ENCODE measurements around the gene GBE1.
"Not testable (repeated sequence)": the region's sequence is repeated elsewhere in the genome, so short reads cannot be mapped to it uniquely, and the experiment has no call there.

The GBE1 gene

DNA sequence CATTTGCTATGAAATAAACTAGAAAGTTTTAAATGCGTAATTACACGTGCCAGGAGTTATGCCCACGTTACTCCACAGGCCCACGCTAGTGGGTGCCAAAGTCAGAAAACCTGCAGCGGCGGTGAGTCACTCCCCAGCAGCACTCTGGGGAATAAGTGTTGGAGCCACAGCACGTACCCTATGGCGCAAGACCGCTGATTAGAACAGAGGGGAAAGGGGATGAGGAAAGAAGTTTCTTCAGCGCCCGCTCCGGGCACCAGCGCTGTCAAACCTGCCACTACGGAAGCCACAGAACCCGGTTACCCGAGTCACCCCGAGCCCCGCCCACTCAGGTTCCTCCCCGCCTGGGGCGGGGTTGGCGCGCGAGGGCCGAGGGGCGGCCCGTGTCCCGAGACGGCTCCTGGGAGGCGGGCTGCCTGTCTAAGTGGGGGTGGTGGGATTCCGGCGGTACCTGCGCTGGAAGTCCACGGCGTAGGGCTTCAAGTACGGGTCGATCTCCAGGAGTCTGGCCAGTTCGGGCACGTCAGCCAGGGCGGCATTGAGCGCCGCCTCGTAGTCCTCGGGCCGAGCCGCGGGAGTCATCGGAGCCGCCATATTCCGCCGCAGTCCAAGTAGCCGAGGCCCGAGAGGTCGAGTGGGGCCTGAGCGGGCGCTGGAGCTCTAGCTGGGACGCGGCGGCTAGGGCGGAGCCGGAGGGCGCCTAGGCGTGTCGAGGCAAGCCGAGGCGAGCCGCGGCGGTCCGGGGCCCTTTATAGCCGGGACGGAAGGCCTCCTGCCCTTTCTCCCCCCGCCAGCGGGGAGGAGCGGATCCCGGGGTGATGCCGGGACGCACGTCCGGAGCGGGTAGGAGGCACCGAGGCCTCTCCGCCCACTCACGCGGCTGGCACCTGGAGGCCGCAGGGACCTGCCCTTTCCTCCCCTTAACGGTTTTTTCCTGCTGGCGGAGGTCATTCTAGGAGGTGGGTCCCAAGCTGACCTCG lies at the start of gene GBE1:
TSS of gene GBE1 (minus strand) at position 722 of the 980 bp plus-strand sequence. CDS start at position 594, 128 bp downstream.
- DNase-seq (ENCODE audit: low spot score), result peak; percentile 95

DNA sequence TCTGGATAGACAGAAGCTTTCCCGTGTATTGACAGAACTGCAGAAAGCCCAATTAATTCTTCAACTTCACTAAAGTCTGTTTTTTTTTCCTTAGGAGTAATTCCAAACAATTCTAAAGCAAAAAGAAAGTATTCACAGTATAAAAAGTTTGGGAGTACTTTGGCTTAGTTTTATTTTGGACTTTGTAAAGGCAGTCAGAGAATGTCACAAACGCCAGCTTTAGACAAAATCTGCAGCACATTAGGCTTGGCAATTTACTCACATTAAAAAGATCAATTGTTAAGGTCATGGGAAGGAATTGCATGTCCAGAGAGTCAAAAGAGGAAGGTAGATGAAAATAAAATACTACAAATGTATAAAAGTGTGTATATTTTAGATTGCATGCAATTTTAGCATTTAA lies 47.5 kb upstream of the GBE1 start:
- no peak for DNase-seq (ENCODE audit: low spot score)

DNA sequence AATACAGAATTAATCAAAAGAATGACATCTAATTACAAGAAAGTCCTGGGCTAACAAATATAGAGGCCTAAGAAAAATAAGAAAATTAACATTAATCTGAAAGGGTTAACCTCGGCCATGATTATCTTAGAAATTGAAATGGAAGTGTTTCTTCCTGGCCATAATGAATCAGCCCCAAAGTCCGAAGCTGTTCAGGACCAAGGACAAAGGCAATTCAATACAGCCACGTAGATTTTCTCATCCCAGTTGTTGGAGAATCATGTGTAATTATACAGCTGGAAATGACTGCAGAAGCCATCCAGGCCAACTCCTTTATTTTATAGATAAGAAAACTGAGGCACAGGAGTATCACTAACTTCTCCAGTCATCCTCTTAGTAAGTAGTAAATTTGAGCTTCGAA lies 38.0 kb upstream of the GBE1 start:
- DNase-seq (ENCODE audit: low spot score), result peak; percentile 3

DNA sequence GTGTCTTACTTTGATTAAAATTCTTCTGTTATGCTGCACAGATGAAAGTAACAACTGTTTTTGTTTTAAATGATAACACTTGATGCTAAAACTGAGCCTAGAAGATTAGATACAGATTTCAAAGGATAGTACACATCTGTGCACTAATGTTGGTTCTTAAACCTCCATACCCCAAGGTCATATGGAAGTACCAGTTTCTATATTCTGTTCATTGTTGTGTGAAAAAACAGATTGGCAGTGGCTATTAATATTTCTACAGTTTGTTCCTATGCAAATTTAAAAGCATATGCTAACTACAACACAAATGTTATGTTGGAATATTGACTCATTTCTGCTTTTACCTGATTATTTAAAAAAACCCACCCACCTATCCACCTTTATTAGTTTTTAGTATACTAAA lies 32.0 kb upstream of the GBE1 start:
- no peak for DNase-seq (ENCODE audit: low spot score)

DNA sequence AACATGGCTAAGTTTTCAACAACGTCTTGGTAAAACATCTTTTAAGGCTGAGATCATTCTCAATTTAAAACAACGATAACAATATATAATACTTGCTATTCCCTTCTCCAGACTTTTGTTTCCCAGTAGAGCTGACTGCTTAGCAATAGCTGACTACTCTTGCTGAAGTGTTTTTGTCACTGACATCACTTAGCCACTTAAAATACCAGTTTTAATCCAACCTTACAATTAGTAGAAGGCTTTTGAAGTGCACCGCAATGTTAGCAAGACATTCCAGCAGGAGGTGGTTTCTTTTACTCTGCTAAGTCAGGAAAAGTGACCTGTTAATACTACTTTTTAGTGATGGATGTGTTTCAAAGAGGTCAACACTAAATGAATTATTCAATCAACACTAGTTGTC lies 28.7 kb upstream of the GBE1 start:
- no peak for DNase-seq (ENCODE audit: low spot score)

DNA sequence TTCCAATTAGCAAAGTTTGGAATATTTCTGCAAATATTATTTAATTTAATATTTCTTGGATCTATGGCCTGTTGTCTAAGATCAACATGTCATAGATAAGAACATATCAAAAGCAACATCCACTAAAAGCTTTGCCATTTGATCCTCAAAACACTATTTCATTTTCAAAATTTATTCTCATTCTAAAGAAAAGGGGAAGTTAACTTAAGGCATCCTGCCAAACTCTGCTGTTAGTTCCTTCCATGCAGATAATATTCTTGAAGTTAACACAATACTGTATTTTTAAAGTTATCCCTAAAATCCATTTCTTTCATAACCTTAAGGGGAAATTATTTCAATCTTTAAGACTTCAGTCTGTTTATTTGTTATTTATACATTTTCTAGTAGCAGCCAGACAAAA lies 28.2 kb upstream of the GBE1 start:
- no peak for DNase-seq (ENCODE audit: low spot score)

DNA sequence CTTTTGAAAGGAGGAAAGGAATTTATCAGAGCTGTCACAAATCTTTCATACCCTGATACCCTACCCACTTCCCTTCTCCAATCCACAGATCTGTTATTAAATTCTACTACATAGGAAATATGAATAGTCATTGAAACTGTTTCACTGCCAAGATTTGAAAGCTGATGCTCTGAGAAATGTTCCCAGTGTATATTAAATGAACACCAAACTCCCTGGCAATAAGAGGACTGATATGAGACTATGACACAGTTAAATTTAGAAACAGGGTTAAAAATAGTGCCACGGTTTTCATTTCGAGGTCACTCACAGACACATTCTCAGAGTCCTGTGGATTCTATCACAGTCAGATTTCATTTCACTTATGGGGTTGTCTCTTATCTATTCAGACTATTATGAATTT lies 27.2 kb upstream of the GBE1 start:
- DNase-seq (ENCODE audit: low spot score), result no peak

DNA sequence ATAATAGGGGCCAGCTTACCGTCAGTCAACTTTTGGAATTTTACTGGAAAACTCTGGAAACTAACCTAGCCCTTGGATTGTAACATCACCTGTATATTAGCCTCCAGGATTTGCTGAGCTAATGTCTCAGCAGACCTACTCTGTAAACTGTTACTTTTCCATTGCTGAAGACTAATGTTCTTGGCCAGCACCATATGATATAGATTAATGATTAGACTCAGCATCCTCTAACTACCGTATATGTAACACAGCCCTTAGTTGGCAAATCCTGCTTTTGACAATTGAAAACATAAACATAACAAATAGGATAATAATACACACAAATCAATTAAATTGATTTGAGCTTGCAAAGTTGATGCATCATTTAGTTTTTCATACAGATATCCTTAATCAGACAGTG lies 26.6 kb upstream of the GBE1 start:
- no peak for DNase-seq (ENCODE audit: low spot score)

DNA sequence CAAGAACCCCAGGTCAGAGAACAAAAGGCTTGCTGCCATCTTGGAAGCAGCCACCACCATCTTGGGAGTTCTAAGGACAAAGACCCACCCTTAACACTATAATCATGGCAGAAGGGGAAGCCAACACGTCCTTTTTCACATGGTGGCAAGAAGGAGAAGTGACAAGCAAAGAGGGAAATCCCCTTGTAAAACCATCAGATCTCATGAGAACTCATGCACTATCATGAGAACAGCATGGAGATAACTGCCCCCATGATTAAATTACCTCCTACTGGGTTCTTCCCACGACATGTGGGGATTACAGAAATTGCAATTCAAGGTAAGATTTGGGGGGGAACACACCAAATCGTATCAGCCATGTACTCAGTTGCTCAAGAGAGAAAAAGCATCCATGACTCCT lies 21.1 kb upstream of the GBE1 start:
- no peak for DNase-seq (ENCODE audit: low spot score)

DNA sequence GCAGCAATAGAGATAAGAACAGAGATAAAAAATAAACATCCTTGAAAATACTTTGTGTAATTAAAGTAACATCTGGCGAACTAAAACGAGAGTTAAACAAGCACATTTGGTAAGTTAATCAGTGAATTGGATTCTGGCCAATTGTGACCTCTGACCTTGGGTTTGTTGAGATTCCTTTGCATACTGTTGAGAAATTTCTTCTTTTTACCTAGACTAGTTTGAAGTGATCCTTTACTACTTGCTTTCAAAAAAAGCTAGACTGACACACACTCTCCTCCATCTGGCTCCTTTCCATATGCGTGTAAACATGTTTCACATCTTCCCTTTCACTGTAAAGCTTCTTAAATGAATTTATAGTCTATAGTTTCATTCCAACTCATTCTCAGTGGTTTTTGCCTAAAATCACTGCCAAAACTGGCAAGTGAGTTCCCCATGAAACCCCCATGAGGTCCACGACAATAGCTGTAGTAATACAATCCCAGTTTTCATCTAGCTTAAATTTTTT lies 17.3 kb upstream of the GBE1 start:
- no peak for DNase-seq (ENCODE audit: low spot score)

DNA sequence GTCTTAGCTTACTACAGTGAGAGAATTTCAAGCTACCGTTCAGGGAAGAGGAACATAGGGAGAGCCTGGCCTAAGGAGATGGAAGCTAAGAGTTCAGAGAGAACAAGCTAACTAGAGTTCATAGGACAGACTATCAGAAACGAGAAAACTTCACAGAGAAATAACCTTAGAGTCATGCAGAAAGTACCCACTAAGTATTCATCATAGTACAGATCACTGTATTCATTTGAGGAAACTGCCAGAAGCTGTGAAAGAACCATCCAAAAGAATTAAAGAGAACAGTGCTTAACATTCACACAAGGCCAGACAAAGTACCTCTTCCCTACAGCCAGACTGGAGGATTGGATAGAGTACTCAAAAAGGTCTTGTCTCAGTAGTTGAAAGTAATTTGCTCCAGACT lies 15.2 kb upstream of the GBE1 start:
- DNase-seq (ENCODE audit: low spot score), result no peak

DNA sequence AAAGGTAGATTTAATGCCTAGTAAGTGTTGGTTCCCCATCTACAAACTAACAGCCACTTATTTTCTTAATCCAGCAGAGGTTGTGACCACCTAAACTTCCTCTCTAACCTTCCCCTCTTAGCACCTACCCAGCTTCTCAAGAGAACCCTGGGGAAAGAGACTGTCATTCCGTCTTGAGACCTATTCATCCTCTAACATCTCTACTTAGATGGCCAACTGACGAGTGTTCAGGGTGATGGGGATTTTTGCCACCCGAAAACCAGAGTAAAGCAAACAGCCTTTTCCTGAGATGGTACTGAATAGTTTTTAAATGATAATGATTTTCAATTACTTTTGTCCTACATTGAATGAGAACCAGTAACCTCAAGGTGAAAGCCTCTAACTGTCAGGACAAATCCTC lies 9.3 kb upstream of the GBE1 start:
- no peak for DNase-seq (ENCODE audit: low spot score)

DNA sequence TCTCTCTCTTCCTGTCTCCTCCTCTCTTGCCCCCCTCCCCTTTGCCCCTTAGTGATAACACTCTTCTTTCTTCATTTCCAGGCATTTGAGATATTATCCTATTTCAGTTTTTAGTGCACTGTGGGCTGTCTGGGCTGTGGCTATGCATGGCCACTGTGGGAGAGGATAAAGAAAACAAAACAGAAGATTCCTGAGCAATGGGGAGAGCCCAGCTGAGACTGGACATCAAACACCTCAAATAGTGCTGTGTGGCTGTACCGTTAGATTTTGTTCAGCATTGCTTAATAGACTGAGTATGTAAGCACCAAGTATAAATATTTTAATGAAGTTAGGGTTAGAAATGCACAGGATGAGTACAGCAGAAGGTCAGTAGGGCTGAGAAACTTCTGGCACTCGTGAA lies 7.9 kb upstream of the GBE1 start:
- DNase-seq (ENCODE audit: low spot score), result no peak

DNA sequence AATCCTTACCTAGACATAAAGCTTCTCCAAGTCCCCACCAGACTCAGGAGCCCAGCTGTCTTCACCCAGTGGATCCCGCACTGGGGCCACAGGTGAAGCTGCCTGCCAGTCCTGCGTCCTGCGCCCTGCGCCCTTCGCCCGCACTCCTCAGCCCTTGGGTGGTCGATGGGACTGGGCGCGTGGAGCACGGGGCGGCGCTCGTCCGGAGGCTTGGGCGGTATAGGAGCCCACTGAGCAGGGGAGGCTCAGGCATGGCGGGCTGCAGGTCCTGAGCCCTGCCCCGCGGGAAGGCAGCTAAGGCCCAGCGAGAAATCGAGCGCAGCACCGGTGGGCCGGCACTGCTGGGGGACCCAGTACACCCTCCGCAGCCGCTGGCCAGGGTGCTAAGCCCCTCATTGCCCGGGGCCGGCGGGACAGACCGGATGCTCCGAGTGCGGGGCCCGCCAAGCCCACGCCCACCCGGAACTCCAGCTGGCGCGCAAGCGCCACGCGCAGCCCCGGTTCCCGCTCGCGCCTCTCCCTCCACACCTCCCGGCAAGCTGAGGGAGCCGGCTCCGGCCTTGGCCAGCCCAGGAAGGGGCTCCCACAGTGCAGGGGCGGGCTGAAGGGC lies 5.9 kb upstream of the GBE1 start:
- not testable (repeated sequence) for DNase-seq (ENCODE audit: low spot score)

DNA sequence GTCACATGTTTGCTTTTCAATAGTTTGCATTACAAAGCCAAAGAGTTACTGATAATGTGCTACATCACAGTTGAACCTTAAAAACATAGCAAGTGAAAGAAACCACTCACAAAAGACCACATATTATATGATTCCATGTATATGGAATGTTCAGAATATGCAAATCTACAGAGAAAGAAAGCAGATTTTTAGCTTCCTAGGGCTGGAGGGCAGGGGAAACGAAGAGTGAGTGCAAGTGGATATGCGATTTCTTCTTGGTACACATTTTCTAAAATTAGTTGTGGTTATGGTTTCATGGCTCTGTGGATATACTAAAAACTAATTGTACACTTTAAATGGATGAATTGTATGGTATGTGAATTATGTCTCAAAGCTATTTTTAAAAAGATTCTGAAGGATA lies 4.0 kb upstream of the GBE1 start:
- no peak for DNase-seq (ENCODE audit: low spot score)

DNA sequence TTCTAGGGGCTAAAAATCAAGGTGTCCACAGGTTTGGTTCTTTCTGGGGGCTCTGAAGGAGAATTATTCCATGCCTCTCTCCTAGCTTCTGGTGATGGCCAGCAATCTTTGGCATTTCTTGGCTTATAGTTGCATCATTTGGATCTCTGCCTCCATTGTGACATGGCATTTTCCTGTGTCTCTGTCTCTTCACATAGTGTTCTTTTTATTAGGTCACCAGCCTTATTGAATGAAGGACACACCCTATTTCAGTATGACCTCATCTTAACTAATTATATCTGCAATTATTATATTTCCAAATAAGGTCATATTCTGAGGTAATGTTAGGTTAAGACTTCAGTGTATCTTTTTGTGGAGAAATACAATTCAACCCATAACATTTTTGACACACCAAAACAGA lies 3.2 kb upstream of the GBE1 start:
- no peak for DNase-seq (ENCODE audit: low spot score)

DNA sequence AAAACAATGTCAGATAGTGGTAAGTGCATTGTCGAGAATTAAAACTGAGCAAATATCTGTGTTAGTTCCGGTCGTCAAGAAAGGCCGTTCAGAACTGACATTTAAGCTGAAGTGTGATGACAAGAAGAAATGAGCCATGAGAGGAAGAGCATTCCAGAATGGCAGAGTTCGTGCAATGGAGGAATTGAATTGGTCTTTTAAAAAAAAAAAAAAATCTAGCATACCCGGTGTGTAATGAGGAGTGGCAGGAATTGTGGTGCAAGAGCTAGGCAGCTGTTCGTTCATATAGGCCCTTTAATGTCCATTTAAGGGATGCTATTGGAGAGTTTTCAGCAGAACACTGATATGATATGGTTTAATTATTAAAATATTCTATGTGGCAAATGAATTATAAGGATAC lies 2.6 kb upstream of the GBE1 start:
- no peak for DNase-seq (ENCODE audit: low spot score)

DNA sequence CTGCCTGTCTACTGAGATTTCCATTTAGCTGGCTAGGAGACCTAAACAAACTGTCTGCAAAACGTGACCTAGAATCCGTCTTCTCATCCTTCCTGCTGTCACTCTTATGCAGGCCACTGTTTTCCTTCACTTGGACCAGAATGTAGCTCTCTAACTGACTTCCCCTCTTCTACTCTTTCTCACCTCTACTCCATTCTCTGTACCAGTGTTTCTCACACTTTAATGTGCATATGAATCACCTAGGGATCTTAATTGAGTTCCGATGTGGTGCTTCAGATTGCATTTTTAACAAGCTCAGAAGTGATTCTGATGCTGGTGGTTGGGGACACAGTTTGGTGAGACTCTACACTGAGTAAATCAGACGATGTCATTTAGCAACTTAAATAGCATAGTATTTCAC lies 1.6 kb upstream of the GBE1 start:
- DNase-seq (ENCODE audit: low spot score), result no peak

DNA sequence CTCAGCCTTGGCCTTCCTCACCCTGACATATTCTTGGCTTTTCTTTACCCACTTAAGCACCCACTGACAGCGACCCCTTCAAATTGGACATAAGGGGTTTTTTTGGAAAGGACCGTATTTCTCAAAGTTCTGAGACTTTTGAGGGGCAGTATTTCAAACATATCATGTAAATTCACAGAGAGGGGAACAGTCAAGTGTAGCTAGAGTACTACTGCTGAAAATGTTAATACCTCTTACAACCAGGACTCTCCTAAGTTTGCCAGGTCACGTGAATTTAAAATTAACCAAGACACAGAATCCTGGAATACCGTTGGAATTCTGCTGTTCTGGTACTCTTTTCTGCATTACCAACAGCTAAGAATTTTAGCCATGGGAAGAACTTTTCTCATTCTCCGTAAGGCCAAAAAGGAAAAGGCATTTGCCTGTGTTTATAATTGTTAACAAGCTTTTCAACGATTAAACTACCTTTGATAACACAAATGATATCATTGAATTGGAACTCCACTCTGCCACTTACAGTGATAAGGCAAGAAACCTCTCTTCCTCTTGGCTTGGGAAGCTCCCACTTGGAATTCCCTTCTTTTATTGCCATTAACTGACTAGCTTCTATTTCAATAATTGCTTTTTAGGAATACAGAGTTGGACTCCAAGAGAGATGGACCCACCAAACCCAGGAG lies 597 bp upstream of the GBE1 start:
- DNase-seq (ENCODE audit: low spot score), result peak; percentile 15

DNA sequence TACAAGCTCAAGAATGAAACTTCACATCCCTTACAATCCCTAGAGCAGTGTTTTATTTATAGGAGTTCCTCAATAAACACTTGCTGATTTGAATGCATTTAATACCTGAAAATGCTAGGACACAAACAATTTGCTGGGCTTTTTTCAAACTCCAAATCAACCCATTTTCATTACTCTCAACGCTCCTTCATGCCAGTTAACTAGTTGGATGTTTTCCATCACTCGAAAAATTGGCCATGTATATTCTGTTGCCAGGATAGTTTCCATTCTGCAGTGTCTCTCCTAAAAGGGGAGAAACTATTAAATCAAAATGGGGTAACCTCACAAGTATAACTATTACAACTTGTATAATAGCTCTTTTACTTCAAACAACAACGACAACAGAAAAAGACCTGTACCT lies 1.2 kb downstream of the GBE1 start:
- no peak for DNase-seq (ENCODE audit: low spot score)

DNA sequence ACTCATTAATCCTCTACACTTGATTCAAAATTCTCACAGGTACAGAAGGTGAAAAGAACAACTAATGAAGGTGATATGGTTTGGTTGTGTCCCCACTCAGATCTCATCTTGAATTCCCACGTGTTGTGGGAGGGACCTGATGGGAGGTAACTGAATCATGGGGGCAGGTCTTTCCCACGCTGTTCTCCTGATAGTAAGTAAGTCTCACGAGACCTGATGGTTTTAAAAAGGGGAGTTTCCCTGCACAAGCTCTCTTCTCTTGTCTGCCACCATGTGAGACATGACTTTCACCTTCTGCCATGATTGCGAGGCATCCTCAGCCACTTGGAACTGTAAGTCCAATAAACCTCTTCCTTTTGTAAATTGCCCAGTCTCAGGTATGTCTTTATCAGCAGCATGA lies 2.7 kb downstream of the GBE1 start:
- DNase-seq (ENCODE audit: low spot score), result not testable (repeated sequence)

DNA sequence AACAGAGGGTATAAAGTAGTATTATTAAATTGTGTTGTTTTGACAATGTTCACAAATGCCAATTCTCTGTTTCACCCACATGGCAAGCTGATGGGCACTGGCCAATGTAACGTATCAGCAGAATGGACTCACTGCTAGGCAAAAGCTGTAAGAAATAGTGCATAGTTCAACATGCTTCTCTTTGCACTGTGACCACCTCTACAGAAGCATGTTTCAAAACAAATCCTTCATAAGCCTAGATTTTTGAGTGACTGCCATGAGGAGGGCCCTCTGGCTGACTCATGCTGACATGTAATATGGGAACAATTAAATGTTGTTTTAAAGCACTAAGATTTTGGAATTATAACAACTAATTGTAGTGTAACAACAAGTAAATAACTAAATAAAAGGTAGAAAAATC lies 3.2 kb downstream of the GBE1 start:
- DNase-seq (ENCODE audit: low spot score), result peak; percentile 53
